Forelimb muscle (tissue), 1 donor: ENCODE data around the gene H19. TPM values are rescaled to one million over a fixed set of nuclear protein-coding genes. Genes with fewer than 3 reads are reported as not detected.

Experiments used
- DNase-seq: peaks from one replicate; pipeline ENCODE4 v3.0.0-alpha.2; 2013; ENCODE audit warnings: low read depth
- polyA plus RNA-seq: library from polyadenylated mRNA; unstranded; fragments of 120-200 nt; gene quantifications from one replicate; pipeline ENCODE4 v1.2.1, GENCODE V29; 2013; ENCODE audit not compliant: insufficient read length

H19 gene
- polyA plus RNA-seq: 12,528 TPM

DNA sequence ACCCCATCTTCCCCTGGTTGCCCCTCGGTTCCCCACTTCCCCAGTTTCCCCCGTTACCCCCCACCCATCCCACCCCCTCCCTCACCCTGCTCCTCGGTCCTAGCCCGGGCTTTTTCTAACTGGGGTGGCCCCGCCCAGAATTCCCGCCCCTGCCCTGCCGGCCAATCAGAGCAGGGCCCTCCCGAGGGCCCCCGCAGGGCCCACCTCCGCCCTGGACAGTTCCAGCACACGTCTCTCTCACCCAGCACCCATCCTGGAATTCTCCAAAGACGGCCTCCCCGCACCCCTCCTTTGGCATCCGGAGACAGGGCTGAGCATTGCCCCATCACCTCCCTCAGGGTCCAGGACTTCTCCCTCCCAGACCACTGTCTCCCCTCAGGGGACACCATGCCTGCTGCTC is at the start of gene H19:
H19 (minus strand) TSS at position 88 of the 400 bp plus-strand sequence.
- no peak for DNase-seq

DNA sequence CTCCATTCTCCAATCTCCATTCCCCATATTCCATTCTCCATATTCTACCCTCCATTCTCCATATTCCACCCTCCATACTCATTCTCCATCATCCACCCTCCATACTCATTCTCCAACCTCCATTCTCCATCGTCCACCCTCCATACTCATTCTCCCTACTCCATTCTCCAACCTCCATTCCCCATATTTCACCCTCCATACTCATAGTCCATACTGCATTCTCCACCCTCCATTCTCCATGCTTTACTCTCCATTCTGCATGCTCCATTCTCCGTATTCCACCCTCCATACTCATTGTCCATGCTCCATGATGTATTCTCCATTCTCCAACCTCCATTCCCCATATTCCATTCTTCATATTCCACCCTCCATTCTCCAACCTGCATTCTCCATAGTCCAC is 44.3 kb upstream of the H19 start:
- no peak for DNase-seq

DNA sequence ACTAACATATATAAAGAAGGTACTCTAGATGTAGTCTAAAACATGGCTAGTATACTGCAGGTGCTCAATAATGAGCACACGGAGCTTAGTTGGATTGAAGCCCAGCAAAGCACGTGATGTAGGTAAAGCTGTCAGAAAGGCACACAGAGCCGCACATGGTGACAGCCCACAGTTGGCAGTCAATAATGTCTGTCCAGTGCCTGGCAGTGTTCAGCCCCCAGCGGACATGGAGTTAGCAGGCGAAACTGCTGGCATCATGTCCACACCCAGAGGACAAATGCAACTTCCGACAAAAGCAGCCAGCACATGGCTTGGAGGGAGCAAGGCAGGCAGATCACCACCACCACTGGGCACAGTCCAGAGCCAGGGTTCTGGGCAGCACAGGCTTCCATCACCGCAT is 43.5 kb upstream of the H19 start:
- DNase-seq: no peak

DNA sequence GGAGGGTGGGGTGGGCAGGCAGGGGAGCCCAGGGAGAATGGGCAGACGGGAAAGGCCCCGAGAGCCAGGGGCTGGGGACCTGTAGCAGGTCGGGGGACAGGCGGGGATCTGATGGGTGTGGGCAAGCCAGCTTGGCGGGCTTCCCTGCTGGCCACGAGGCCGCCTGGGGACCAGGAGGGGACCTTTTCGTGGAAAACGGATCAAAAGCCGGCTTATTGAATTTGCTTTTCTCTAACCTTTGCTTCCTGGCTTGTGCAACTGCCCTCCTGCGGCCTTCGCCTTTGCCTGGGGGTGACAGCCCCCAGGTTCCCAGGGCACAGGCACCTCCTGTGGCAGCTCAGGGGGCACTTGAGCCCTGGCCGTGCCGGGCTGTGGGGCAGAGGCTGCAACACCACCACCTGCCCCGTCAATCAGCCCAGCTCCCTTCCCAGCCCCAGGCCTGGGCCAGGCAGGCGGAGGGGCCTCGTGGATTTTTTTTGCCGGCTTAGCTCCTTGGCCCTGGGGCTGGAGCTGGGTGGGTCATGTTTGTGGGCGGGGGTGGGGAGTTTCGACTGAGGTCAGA is 41.6 kb upstream of the H19 start:
- no peak for DNase-seq

DNA sequence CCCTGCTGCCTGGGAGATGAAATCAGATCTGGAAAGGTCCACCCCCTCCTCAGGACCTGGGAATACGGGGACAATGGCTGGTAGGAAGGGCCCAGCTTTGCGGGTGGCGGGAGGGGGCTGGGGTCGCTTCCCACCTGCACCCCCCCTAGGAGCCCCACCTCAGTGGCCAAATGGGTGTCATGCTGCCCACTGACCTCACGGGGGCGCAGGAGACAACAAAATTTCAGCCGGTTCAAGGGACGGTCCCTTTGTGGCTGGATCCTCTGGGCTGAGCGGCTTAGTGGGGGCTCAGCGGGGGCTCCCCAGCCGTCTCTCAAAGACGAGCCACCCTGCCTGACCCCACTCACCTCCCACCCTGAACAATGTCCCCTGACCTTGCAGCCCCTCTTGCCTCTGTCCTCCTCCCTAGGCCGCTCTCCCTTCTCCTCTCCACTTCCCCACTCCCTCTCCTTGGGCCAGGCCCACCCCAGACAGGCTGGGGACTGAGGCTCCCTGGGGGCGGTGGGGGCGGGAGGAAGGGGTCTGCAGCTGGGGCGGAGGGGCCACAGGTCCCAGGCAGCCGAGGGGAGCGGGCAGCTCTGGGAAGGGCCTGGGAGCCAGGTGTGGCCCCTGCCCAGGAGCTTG is 39.3 kb upstream of the H19 start:
- DNase-seq: no peak

DNA sequence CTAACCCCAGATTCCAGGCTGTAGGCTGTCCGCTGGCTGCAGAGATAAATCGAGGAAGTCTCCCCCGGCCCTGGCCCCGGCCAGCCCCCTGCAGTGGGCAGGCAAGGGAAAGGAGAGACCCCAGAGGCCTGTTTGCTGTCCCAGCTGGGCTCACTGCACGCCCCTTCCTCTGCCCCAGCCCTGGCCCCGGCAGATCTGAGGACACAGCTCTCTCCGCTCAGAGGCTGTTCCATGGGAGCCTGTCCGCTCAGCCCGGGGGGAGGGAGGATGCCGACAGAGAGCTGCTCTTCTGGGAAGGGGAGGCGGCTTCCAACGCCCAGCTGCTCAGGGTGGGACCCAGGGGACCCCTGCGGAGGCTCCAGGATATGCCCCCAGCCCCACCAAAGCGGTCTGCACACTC is 37.7 kb upstream of the H19 start:
- DNase-seq: no peak

DNA sequence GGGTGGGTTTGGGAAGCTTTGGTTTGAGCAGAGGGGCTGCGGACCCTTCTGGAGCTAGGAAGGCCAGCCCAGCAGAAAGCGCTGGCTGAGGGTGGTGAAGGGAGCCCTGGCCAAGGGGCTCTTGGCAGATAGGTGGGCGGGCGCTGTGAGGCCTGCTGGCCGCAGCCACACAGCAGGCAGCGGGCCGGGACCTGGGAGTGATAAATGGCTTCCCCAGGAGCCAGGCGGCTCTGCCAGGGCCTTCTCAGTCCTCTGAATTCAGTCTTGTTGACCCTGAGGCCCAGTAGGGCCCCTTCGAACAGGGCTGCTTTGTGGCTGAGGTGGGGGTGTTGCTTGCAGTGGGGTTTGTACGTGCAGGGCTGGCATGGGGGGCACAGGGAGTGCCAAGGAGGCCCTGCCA is 33.4 kb upstream of the H19 start:
- DNase-seq: no peak

DNA sequence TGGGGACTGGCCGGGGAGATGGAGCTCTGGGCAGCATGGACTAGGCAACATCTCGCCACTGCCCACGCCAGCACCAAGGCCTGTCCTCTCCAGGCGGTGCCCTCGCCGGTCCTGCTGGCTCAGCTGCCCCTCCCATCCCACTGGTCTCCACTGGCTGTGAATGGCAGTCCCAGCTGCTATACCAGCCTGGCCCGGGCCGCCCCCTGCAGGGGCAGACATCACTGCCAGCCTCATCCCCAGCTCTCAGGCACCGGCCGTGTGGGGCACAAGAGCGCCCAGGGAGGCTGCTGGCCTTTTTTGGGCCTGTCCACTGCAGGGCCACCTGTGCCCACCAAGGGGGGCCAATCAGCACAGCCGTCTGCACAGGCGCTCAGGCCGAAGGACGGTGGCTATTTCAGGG is 30.1 kb upstream of the H19 start:
- DNase-seq: no peak

DNA sequence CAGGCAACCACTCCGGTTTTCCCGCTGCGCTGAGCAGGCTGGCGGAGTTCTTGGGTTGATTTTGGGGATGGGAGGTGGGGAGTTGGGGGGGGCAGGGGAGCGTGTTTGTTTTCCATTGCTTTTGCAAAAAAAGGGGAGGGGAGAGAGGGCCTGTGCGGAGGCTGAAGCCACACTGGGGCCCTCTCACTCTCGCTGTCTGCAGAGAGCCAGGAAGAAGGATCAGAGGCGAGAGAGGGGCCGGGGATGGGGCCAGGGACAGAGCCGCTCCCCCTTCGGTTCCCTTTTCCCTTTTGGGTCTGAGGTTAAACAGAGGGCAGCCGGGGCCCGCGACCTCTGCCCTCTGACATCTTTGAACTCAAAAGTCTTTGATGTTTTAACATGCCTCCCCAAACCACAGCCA is 17.4 kb upstream of the H19 start:
- DNase-seq: no peak

DNA sequence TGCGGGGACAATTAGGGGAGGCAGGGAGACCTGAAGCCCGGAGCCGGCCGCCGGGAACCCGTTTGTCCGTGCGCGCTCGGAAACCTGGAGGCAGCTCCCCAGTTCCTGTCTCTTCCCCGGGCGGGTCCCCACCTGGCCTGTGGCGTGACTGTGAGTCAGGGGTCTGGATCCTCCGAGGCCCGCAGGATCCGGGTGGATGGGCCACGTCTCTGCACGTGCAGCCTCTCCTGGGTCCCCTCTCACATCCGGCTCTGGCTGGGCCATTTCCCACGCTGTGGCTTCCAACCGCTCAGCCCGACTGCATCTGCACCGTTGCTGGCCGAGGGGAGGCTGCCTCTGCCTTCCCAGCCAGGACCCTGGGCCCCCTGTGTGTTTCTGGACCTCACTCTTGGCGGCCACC is 14.8 kb upstream of the H19 start:
- DNase-seq: no peak

DNA sequence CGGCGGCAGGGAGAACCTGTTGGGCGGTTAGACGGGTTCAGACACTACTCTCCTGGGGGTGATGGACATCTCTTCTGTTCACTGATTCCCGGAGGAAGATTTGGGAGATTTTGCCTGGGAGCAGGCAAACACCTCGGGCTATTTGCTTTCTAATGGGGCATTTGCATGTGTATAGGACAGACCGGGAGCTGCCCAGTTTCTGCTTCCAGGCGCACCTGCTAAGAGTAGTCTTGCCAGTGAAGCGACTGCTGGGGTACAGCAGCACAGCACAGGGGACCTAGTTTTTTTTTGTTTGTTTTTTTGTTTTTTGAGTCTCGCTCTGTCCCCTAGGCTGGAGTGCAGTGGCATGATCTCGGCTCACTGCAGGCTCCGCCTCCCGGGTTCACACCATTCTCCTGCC is 6.8 kb upstream of the H19 start:
- no peak for DNase-seq

DNA sequence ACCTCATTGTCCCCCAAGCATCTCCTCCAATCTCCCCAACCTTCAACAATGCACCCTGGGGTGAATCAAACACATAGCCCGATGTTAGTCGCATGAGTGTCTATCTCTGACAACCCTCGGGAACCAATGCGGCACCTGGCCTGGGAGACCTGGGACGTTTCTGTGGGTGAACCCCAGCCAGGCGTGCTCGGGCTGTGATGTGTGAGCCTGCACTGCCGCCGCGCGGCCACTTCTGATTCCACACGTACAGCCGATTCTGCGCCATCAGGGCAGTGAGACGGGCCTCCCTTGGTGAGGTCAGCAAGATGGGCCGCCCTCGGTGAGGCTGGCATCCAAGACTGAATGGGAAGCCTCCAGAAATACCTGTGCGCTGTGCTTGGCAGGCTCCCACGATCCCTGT is 5.2 kb upstream of the H19 start:
- DNase-seq: no peak

DNA sequence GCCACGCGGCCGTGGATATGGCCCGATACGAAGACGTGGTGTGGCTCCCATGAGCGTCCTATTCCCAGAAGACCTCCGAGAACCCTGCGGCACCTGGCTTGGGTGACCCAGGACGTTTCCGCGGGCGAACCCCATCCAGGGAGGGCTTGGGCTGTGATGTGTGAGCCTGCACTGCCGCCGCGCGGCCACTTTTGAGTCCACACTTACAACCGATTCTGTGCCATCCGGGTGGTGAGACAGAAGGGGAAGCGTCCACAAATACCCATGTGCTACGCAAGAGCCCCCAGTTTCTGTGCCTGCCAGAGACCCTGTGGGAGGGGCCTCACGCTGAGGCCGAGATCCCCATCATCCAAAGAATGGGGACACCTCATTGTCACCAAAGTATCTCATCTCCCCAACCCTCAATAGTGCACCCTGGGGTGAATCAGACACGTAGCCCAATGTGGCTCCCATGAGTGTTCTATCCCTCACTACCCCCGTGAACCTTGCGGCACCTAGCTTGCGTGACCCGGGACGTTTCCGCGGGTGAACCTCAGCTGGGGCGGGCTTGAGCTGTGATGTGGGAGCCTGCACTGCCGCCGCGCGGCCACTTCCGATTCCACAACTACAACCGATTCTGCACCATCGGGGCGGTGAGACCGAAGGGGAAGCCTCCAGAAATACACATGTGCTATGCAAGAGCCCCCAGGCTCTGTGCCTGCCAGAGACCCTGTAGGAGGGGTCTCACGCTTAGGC is 4.6 kb upstream of the H19 start:
- no peak for DNase-seq

DNA sequence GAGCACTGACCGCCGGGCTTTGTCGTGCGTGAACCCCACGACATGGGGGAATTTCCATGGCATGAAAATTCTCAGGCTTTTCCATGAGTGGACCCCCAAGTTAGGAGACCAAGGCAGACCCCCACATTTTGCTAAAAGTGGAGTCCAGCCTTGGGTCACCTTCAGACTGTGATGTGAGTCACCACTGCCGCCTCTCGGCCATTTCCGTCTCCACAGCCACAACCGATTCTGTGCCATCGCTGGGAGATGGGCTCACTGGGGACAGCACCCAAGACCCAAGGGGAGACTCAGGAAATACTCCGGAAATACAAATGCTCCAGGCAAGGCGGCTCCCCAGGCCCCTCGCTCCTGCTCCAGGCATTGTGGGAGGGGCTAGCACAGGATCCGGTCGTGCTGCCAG is 1.2 kb upstream of the H19 start:
- no peak for DNase-seq

DNA sequence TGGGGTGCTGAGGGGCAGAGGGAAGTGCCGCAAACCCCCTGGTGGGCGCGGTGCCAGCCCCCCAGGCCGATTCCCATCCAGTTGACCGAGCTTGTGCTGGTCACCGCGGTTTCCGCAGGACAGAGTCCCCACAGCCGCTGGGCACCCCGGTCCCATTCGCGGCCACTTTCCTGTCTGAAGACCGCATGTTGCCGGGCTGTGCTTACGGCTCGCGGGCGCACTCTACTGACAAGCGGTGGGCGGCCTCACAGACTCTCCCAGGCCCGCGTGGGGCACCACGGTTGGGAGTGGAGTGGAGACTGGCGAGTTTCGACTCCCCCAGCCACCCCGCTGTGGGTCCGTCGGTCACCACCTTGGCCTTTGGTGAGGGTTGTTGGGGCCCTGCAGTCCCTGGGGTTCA is 648 bp upstream of the H19 start:
- no peak for DNase-seq

DNA sequence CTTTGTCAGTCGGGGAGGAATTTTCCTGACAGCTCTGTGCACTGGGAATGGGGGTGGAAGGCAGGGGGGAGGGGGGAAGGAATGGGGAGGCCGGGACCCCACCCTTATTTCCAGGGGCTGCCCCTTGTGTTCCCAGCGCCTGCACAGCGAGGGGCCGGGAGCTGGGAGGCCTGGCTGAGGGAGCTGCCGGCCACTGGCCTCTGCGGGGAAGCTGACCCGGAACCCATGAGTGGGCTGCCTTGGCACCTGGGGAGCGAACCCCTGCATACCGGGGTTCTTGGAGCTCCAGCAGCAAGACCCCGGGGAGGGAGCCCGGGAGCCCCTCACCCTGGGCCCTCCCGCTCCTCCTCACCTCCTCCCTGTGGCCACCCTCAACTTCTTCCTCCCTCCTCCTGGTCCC is 3.5 kb downstream of the H19 start:
- no peak for DNase-seq

DNA sequence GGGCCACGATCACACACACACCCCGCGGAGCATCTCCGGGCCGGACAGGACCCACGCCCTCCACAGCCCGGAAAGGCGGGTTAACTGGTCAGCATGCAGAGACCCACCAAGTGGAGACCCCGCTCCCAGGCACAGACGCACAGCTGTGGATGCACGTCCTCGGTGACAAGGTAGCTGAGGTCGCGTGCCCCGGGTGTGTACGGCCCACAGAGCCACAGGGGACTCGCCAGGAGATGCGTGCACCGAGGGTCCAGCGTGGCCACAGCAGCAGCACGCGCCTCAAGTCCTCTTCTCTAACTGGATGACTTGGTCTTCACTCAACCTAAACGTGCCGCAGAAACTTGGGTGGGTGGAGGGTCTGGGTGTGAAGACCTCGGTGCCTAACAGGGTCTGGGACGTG is 5.5 kb downstream of the H19 start:
- no peak for DNase-seq

DNA sequence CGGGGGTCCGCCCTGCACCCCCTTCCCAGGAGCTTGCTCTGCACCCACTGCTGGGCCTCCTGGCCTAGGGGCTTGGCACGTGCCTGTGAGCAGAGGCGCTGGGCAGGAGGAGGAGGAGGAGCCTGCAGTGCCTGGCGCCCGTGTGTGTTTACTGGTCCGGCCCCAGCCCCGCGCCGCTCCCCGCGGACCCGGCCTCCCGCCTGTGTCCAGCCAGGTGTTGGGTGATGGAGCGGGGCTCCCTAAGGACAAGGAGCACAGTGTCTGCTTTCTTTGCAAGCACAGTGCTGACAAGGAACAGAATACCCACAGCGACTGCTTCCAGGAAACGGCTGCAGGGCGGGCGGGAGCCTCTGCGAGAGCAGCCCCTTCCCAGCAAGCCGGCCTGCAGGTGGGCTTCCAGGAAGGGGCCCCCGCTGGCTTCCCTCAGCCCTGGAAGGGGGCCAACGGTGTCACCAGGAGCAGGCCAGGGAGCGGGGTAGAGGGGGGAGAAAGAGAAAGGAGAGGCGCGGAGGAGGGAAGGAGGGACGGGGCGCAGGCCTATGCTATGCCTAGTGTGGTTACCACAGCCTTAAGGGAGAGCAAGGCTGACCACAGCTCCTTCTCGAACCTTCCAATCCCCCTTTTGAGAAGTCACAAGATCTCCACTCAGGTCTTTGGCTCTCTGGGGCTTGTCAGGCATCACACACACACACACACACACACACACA is 6.6 kb downstream of the H19 start:
- DNase-seq: no peak

DNA sequence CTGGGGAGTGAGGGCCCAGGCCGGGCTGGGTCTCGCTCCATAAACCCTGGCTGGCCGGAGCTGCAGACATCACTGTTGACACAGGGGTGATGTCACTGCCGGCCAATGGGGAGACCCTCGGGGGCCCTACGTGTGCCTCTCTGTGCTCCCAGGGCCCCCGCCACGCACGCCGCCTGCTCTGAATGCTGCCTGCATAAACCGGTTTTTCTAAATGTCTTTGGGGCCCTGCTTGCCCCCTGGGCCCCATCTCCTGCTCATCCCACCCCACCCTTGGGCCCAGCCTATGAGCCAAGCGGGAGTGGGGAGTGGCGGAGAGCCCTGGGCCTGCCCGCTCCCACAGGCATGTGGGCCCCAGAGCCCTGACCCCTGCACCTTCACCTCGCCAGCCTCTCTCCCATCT is 7.7 kb downstream of the H19 start:
- DNase-seq: no peak

DNA sequence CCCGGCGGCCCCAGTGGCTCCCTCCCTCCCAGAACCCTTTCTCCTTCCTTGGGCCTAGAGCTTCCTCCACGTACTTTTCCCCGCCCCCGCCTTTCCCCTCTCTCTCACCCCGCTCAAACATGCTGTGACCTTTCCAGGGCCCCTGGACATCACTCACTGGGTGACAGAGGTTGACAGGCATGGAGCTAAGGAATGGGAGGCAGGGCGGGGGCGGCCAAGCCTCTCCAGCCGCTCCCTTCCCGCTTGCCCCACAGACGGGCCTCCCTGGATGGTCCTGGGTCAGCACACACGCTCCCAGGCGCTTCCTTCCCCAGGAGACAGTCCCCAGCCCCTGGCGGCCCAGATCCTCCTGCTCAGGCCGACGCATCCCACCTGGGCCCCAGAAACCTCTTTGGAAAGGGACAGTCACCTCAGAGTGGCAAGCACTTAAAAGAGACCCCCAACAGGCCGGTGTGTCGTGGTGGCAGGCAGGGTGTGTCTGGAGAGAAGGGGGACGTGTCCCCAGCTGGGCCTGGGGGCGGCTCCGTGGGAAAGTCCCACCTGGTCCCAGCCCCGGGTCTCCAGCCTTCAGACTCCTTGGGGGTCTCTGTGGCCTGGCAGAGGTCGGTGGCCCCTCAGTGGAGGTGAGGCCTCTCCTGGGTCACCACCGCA is 8.8 kb downstream of the H19 start:
- DNase-seq: no peak

DNA sequence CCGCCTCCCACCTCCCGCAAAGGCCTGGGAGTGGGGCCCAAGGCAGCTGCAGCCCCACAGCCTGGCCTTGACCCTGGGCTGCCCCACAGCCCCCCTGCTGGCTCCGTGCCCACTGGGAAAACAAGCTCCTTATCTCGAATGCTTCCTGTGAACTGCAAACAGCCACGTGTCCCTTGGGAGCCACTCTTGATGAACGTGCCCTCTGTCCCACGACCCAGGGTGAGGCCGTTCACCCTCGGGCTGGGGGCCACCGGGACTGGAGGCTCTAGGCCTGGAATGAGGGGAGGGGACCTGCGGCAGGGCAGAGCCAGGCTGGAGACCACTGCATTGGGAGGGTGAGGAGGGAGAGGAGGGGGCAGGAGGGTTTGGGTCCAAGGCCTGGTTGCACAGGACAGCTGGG is 9.5 kb downstream of the H19 start:
- DNase-seq: no peak

DNA sequence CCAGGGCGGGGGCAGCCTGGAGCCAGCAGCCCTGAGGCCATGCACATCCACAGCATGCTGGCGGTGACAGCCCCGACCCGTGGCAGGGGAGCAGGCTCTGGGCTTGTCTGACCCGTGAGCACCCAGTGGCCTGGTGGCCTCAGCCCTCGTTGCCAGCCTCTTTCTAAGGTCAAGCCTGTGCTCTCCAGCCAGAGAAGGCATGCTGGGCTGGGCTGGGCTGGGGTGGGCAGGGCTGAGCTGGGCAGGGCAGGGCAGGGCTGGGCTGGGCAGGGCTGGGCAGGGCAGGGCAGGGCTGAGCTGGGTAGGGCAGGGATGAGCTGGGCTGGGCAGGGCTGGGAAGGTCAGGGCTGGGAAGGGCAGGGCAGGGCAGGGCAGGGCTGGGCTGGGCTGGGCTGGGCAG is 10.6 kb downstream of the H19 start:
- DNase-seq: no peak

DNA sequence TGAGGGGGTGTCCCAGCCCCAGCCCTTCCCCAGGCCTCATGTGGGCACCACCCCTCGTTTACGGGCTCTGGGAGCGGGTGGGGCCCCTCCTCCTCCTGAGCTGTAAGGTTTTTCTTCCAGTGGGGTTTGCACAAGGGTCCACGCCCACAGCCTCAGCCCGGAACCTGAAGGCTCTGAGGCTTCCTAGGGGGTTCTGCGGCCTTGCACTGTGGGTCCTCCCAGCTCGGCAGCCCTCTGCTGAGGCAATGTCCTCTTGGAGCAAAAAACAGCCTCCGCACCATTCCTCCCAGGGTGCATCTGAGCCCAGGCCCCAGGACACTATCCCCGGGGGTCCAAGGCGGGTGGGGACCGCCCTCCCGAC is 14.1 kb downstream of the H19 start:
- DNase-seq: no peak
